ENCODE data around the gene CCNB3.
"Not testable (repeated sequence)": the region's sequence is repeated elsewhere in the genome, so short reads cannot be mapped to it uniquely, and the experiment has no call there.

CCNB3 gene, protein sequence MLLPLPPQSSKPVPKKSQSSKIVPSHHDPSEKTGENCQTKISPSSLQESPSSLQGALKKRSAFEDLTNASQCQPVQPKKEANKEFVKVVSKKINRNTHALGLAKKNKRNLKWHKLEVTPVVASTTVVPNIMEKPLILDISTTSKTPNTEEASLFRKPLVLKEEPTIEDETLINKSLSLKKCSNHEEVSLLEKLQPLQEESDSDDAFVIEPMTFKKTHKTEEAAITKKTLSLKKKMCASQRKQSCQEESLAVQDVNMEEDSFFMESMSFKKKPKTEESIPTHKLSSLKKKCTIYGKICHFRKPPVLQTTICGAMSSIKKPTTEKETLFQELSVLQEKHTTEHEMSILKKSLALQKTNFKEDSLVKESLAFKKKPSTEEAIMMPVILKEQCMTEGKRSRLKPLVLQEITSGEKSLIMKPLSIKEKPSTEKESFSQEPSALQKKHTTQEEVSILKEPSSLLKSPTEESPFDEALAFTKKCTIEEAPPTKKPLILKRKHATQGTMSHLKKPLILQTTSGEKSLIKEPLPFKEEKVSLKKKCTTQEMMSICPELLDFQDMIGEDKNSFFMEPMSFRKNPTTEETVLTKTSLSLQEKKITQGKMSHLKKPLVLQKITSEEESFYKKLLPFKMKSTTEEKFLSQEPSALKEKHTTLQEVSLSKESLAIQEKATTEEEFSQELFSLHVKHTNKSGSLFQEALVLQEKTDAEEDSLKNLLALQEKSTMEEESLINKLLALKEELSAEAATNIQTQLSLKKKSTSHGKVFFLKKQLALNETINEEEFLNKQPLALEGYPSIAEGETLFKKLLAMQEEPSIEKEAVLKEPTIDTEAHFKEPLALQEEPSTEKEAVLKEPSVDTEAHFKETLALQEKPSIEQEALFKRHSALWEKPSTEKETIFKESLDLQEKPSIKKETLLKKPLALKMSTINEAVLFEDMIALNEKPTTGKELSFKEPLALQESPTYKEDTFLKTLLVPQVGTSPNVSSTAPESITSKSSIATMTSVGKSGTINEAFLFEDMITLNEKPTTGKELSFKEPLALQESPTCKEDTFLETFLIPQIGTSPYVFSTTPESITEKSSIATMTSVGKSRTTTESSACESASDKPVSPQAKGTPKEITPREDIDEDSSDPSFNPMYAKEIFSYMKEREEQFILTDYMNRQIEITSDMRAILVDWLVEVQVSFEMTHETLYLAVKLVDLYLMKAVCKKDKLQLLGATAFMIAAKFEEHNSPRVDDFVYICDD (N-terminal part only)

DNA sequence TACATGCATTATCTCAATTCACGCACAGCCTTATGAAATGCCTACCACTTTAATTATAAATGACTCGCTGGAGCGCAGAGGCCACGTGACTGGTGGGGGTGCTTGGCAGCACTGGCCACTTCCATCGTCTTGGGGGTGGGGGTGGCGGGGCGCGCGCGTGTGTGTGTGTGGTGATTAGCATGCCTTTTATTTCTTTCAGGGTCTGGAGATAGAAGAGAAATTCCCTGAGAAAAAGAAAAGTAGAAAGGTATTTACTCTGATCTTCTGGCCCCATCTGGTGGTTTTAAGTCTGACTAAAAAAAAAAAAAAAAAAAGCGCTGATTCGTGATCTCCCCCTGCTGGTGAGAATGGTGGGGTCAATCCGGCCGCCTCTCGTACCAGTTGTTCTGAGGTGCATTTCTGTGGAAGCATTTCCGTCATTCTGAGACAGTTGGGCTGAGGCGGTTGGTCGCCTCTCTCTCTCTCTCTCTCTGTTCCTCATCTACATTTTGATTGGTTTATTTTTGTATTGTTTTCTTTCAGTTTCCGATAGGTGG is at the start of gene CCNB3:
Gene CCNB3 (plus strand): TSS at position 402 of the 536 bp plus-strand sequence. CDS start 80,399 bp downstream, outside the sequence.
- DNase-seq, result peak; percentile 85

DNA sequence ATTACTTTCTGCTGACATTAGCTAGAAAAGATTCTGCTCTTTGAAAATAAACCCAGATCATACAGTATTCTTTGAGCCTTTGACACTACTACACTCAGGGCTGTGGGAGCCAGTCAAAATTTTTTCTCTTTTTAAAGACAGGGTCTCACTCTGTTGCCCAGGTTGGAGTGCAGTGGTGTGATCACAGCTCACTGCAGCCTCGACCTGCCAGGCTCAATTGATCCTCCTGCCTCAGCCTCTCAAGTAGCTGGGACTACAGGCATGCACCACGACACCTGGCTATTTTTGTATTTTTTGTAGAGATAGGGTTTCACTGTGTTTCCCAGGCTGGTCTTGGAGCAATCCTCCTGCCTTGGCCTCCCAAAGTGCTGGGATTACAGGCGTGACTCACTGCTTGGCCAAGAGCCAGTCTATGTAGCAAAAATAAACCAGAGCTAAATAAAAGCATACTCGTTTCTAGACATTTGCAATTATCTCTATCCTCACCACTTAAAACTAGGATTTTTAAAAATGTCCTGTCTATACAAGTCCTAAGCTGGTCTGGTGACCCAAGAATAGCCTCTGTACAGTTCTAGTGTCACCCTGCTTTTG is 46.9 kb upstream of the CCNB3 start:
- no peak for DNase-seq

DNA sequence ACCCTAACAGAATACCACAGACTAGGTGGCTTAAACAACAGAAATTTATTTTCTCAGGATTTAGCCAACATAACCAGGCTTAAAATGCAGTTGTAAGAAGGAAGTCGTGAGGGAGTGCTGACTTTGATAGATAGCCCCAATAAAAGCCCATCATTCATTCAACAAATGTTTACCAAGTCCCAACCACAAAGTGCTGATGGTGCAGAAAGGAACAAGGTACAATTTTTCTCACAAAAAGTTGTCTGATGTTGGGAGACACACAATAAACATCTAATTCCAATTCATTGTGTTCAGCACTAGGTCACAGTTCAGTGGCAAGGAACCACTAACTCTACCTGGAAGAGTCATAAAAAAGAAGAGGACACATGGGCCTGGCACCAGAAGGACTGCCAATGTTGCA is 46.0 kb upstream of the CCNB3 start:
- no peak for DNase-seq

DNA sequence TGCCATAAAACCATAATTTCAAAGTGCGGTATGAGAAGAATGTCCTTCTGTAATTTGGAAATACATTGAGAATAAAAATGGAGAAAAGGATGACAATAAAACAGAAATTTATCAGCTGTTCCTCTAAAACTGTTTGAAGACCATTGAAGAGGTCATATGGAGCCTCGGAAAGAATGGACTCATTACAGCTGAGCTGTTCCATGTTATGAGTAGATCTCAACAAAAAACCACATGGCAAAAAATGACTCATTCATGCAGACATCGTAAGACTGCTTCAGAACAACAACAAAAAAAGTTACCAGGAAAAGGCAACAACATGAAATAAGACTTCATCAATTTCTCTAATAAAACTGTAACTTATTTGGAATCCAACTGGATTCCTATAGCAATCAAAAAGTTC is 43.4 kb upstream of the CCNB3 start:
- no peak for DNase-seq

DNA sequence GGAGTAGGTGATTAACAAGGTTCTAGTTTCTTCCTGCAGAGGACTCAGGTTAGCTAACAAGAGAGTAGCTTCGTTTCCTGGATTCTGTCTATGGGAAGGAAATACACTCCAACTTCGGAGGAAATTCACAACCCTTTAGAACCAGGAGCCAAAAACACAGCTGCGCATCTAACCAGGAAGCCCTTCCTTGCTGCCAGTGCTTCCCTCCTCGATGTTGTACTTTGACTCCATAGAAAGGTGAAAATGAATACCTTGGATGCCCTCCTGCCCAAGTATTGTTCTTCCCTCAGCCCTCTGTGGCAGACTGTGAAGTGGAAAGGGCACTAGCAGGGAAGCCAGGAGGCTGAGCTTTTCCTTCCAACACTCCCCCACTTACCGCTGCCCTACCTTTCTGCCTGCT is 38.8 kb upstream of the CCNB3 start:
- no peak for DNase-seq

DNA sequence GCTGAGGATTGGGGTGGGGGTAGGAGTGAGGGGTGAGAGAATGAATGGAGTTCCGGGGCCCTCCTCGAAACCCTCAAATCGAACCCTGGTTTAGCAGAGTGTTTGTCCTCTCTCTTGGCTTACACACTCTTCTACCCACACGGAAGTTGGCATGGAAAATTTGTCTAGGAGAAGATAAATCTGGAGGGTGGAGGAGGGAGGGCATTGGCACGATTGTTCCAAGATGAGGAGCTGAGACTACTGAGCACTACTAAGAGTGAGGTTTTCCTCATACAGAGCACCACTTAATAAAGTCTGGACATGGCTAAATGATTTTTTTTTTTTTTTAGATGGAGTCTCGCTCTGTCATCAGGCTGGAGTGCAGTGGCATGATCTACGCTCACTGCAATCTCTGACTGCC is 37.2 kb upstream of the CCNB3 start:
- DNase-seq, result no peak

DNA sequence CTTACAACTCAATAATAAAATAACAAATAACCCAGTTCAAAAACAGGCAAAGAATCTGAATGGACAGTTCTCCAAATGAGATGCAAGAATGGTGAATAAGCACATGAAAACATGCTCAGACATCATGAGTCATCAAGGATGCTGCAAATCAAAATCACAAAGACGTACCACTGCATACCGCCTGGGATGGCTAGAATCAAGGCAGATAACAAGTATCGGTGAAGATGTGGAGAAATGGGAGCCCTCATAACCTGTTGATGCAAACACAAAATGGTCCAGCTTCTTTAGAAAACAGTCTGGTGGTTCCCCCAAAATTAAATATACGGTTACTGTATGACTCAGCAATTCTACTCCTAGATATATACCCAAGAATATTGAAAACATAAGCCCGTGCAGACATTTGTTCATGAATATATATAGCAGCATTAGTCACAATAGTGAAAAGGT is 36.3 kb upstream of the CCNB3 start:
- no peak for DNase-seq

DNA sequence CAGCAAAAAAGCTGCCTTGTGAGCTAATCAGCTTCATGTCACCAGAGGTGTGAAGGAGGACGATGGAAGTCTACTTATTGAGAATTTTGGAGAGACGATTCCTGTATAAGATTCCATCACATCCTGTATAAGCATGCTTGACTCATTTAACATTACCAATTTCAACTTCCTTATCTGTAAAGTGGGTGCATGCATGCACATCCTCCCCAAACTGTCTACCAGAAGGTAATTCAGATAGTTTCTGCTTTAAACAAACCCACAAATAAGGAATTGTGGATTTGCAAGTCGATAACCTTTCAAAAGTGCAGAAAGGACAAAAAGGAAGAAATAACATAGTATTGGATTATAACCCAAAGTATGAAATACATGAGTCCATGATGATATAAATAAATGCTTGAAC is 34.8 kb upstream of the CCNB3 start:
- no peak for DNase-seq

DNA sequence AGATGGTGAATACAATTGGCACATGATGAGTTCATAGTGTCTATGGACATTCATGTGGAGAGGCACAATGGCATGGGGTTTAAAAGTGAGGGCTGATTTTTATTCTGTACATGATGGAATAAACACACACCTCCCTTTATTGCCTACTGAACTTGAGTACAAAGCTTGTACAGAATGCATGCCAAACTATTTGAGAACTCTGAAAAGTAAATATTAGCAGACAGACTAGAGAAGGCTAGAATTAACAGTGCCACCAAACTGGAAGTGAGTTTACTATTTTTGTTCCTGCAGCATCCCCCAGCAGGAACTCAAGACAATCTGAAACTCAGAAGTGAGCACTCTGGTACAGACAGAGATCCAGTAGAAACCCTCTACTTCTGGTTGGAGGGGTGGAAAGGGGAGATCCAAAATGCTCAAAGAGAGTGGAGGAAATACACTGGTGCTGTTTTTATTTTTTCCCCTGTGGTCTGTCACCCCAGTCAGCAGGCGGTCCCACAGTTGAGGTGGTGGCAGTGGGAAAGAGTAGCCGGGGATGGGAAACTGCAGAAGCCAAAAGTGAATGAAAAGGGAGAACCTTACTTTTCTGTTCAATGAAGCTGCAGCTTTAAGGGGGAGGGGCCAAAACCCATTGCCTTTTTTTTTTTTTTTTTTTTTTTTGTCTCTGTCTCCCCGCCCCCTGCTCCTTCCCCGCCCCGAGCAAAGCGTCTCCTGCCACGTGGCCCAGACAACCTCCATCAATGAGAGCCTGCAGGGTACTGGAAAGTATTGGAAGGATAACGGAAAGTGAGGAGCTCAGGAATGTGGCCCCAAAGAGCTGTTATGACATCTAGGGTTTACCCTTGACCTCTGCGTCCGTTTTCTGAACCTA is 24.3 kb upstream of the CCNB3 start:
- DNase-seq, result no peak

DNA sequence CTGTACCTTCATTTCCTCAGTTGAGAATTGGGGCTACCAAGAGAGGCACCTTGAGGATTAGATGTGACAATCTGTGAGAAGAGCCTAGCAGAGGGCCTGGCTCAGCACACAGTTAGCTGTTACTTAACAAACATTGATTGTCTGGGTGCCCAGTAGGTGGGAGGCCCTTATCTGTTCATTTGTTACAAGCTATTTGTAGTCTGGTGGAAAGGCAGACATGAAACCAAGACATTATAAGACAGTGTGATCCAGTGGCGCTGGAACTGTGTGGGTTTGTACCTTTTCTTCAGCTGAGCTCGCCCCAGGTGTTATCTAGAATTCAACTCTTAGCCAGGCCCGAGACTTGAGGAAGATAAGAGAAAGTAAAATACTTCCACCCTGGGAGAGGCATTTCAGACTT is 20.7 kb upstream of the CCNB3 start:
- DNase-seq, result no peak

DNA sequence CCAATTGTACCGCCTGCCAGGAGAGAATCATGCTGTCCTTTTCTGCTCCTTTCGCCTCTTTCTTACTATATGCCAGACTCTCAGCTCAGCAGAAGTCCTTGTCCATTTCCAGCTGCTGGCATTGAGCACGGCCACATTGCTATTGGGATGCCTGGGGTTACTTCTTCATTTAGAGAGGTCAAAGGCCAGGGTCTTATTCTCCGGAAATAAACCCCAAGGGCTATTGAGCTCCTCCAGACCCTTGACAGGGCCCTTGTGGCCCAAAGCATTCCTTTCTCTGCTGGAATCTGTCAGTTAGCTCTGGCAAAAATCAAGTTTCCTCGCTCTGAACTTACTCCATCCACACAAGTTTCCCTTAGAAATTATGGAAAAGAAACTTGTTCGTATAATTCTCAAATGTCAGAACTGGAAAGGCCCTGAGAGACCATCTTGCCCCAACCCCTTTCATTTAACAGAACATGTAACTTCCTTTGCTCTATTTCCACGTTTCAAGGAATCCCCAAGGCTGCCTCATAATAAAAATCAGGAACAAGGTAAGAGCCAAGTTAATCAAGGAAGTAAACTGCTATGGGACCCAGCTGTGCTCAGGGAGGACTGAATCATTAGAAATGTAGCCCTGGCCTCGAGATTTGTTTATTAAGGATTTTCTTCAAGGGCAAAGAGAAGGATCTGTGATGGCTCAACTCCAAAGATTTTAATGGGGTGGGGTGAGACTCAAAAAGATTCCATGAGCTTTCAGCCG is 15.5 kb upstream of the CCNB3 start:
- DNase-seq, result no peak

DNA sequence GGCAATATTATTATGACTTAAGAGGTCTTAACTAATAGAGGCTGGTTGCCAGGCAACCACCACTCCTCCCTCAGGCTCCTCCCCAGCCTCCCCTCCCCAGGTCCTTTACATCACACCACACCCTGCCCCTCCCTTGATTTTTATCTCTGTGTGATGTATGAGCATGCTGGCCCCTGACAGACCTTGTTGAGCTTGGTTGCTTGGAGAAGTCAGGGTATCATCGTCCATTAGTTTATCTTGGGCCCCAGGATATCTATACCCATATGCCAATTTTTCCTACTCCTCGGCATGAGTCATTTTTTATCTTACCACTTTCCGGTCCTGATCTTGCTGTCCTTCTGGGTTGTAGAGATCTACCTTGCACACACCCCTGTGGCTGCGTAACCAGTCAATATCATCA is 6.2 kb upstream of the CCNB3 start:
- DNase-seq, result no peak

DNA sequence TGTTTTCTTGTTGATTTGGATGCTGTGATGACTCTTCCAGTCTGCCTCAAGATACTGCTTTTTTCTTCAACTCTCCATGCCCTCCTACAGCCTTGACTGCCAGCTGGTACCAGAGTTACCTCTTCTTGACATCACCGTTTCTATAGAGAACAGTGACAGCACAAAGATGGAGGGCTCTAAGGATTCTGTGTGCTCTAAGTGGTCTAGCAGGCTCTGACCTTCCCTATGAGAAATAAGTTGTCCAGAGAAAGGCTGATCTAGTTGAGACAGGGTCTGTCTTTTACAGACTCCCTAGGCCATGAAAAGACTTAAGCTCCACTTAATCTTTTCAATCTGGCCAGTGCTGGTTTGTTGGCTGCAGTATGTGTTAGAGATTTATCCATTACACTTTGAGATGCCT is 3.7 kb upstream of the CCNB3 start, which contains the start of gene AKAP4:
Gene AKAP4 (minus strand): TSS at position 101 of the 400 bp plus-strand sequence. CDS start 118 bp downstream, outside the sequence.
- no peak for DNase-seq

DNA sequence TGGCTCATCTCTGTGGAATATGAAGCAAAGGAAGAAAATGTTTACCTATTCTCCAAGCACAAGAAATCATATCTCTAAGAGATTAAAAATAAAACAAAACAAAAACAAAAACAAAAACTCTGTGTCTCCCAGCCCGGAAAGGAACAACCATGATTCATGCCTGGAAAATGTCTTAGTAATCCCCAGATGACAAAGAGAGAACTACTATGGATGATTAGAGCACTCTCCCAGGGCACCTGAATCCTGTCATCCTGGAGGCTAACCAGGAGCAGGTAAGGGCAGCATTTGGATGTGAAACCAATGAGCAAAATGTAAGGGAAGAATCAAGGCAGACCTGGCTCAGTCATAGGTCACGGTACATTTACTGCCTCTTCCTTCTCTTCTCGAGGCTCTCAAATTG is 2.0 kb upstream of the CCNB3 start:
- no peak for DNase-seq

DNA sequence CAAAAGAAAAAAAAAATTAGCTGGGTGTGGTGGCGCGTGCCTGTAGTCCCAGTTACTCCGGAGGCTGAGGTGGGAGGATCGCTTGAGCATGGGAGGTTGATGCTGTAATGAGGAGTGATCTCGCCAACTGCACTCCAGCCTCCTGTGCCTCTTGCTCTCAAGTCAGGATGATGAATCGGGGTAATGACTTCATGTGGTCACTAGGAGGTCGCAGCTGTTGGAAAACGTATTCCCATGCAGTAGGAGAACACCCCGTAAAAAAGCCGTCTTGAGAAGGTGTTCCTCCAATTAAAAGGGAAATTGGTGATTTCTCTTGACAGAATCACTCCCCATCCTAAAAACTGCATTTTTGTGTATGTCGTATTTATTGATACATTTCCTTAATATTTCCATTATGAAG is 2.2 kb downstream of the CCNB3 start:
- no peak for DNase-seq

DNA sequence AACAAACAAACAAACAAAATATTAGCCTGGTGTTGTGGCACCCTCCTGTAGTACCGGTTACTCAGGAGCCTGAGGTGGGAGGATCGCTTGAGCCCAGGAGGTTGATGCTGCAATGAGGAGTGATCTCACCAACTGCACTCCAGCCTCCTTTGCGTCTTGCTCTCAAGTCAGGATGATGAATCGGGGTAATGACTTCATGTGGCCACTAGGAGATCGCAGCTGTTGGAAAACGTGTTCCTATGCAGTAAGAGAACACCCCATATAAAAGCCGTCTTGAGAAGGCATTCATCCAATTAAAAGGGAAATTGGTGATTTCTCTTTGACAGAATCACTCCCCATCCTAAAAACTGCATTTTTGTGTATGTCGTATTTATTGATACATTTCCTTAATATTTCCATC is 6.9 kb downstream of the CCNB3 start:
- no peak for DNase-seq

DNA sequence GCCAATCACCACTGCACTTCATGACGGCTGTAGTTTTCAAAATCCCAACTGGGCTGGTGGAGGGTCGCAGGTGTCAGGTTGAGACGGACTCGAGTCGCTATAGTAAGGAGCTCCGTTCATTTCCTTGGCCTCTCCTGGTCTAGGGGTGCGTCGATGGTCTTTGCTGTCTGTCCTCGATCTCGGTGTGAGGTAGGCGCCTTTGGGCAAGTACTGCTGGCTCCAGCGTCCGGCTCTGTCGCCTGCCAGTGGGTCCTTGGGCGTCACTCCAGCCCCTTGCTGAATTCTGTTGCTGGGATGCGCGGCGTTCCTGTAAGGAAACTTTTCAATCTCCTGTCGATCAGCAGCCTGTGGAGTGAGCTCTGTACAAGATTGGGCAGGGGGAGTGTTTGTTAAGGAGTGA is 76.7 kb downstream of the CCNB3 start:
- DNase-seq, result no peak

DNA sequence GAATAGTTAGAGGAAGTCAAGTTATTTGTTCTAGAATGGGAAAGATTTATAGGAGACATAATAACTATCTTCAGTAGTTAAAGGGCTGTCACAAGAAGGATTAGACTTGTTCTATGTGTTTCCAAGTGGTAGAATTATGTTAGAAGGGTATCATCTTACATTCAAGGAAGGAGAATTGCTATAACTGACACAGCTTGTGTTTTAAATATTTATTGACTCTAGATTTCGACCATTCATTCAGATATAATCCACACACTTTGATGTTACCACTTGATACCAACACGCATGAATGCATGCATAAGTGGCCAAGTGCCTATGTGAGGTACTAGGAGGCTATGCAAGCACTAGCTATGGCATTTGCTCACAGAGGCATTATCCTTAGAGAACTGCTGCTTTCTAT is 122.7 kb downstream of the CCNB3 start:
- no peak for DNase-seq

DNA sequence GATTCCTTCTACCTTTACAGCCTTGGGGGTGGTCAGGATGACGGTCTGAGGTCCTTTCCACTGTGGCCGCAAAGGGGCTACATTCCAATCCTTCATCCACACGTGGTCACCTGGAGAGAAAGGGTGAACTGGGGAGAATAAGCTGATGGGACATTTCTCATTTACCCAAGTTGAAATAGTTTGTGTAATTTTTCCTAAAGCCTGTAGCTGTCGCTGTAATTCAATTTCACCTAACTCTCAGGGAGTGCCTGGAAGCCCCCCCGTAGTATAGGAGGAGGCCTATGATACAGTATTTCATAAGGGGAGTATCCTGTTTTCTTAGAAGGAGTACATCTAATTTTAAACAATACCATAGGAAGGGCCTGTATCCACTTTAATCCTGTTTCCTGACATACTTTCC is 128.1 kb downstream of the CCNB3 start:
- DNase-seq, result not testable (repeated sequence)

DNA sequence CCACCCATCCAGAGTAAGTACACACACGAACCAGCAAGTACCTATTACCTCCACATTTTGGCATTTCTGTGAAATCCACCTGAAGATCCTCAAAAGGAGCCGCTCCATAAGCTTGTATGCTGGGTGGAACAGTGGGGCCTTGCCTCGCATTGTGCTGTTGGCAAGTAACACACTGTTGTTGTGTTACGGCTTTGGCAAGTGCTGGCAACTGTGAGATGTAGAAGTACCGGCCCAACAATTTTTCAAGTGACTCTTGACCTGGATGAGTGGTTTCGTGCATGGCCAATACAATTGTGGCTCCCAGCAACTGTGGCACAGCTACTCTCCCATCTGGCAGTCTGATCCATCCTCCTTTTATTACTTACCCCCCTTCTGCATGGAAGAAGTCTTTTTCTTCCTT is 128.7 kb downstream of the CCNB3 start:
- DNase-seq, result no peak

DNA sequence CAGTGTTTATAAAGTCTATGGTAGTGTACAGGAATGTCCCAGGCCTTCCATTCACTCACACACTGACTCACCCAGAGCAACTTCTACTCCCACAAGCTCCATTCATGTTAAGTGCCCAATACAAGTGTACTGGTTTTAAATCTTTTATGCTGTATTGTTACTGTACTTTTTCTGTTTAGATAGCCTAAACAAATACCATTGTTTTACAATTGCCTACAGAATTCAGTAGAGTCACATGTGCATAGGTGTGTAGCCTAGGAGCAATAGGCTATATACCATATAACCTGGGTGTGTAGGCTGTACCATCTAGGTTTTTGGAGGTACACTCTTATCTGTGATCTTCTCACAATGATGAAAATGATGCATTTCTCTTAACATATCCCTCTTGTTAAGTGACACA is 139.4 kb downstream of the CCNB3 start:
- no peak for DNase-seq

Measured in CD4-positive, alpha-beta T cell treated with Interleukin-4 for 4 hours (primary cell).